ENCODE results near the gene NEK6. TPM values are rescaled to one million over a fixed set of nuclear protein-coding genes. Genes with fewer than 3 reads are reported as not detected.

The NEK6 gene
- total and polyA plus RNA-seq, 2 of the 8 experiments (the other 6 are each of a cell fraction or from before 2014, with no cell fraction given) = 17.7 to 19.7 TPM

DNA sequence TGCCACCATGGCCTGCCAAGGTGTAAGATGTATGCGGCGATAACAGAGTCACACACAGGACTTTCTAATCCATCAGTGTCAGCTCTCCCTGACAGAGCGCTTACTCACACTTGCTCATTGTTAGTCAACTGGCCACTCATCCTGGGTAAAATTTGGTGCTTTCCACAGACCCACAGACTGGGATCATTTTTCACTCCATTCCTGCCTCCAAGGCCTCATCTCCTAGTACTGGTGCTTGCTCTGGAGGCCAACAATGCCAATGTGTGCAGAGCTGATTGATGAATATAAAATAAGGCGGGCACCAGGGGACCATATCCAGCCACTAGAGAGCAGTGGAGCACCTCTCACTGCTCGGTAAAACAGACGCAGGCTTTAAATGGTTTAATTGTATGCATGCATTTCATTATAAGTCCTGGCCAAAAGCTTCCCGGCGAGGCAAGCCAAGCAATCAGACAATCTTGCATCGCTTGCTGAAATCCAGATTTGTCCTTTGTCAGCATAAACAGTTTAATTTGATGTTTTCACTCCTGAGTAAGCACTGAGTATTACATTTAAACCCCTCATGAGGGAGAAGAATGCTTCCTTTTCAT is 135.2 kb downstream of the NEK6 start (continued):
- TF ChIP-seq, protein P1, sequence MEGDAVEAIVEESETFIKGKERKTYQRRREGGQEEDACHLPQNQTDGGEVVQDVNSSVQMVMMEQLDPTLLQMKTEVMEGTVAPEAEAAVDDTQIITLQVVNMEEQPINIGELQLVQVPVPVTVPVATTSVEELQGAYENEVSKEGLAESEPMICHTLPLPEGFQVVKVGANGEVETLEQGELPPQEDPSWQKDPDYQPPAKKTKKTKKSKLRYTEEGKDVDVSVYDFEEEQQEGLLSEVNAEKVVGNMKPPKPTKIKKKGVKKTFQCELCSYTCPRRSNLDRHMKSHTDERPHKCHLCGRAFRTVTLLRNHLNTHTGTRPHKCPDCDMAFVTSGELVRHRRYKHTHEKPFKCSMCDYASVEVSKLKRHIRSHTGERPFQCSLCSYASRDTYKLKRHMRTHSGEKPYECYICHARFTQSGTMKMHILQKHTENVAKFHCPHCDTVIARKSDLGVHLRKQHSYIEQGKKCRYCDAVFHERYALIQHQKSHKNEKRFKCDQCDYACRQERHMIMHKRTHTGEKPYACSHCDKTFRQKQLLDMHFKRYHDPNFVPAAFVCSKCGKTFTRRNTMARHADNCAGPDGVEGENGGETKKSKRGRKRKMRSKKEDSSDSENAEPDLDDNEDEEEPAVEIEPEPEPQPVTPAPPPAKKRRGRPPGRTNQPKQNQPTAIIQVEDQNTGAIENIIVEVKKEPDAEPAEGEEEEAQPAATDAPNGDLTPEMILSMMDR (IDR thresholded peaks at IDR 0.05; ENCODE audit: control extremely low read depth in 1 of 3, insufficient read depth in 1 of 3, low read depth in 1 of 3, low read length in 3 of 3) = peak; percentile 39 to 55 (median 43); a peak in 3 of 4 replicates

Data from H1 (cell line).